Brain microvascular endothelial cell (primary cell): ENCODE measurements around the gene COX7A2L.
"Not testable (repeated sequence)": the region's sequence is repeated elsewhere in the genome, so short reads cannot be mapped to it uniquely, and the experiment has no call there.

ENCODE experiments used
- DNase-seq: peaks from one replicate; pipeline ENCODE4 v3.0.0-alpha.2; 2020
- H3K27ac ChIP-seq: fragments of 250-450 bp; sonication (Bioruptor Pico); 2 replicates; pipeline ENCODE4 v1.5.1; 2020; ENCODE audit warnings: mild to moderate bottlenecking, moderate library complexity
- H3K27me3 ChIP-seq: fragments of 250-450 bp; sonication (Bioruptor Pico); replicated peaks from 2 replicates; pipeline ENCODE4 v1.5.1; 2020; ENCODE audit warnings: mild to moderate bottlenecking
- H3K36me3 ChIP-seq: fragments of 250-450 bp; sonication (Bioruptor Pico); replicated peaks from 2 replicates; pipeline ENCODE4 v1.5.1; 2020; ENCODE audit warnings: mild to moderate bottlenecking
- H3K4me3 ChIP-seq: 2 replicates; pipeline ENCODE4 v1.5.1; 2011; ENCODE audit warnings: low read depth, mild to moderate bottlenecking, control low read depth, low read length, moderate library complexity
- CTCF ChIP-seq: IDR thresholded peaks from 2 replicates; pipeline ENCODE4 v1.5.1; 2011; ENCODE audit warnings: low read depth, mild to moderate bottlenecking, moderate library complexity, low read length, control low read depth, inconsistent platforms; ENCODE audit errors: missing control alignments
- in situ Hi-C: cut with HindIII; loops from 2 replicates; pipeline ENCODE4 v1.10.0; 2017; ENCODE audit warnings: low sequenced_read_pairs, low pct_ligation_motif_present

Gene COX7A2L

GRCh38 chr2:42382144-42382543 is 21.1 kb upstream of the COX7A2L start:
- in situ Hi-C loops: no loop called here
- Histone ChIP-seq H3K27ac (no peak overlapping the region), H3K36me3 (no peaks in the 10 kb centered on the region), H3K4me3 (no peak overlapping the region), H3K27me3 (no peaks in the 10 kb centered on the region)
- DNase-seq: no peak
- TF ChIP-seq CTCF: no peak

GRCh38 chr2:42380026-42380425 is 19.0 kb upstream of the COX7A2L start:
- DNase-seq, in situ Hi-C loops, H3K27me3 ChIP-seq, H3K36me3 ChIP-seq, H3K27ac ChIP-seq, H3K4me3 ChIP-seq: not testable (repeated sequence)

- Histone ChIP-seq H3K36me3 (no peaks in the 10 kb centered on the region), H3K27me3 (no peaks in the 10 kb centered on the region), H3K27ac (no peak overlapping the region), H3K4me3 (no peak overlapping the region)
- no peak for DNase-seq
- no peak for TF ChIP-seq CTCF
- in situ Hi-C loops: no loop called here
Observed at GRCh38 chr2:42378415-42378814, 17.4 kb upstream of the COX7A2L start.

- no peaks in the 10 kb centered on the region for H3K36me3 ChIP-seq
- no peak for TF ChIP-seq CTCF
- no peak for DNase-seq
- no peaks in the 10 kb centered on the region for H3K27me3 ChIP-seq
- no peak overlapping the region for H3K27ac ChIP-seq
- in situ Hi-C loops: no loop called here
- no peak overlapping the region for H3K4me3 ChIP-seq
Observed at GRCh38 chr2:42376758-42377157, 15.7 kb upstream of the COX7A2L start.

- in situ Hi-C loops: no loop called here
- TF ChIP-seq CTCF: no peak
- Histone ChIP-seq H3K27ac (no peak overlapping the region), H3K4me3 (no peak overlapping the region), H3K27me3 (no peaks in the 10 kb centered on the region), H3K36me3 (no peaks in the 10 kb centered on the region)
- no peak for DNase-seq
Observed at GRCh38 chr2:42372474-42373200, 11.6 kb upstream of the COX7A2L start.

GRCh38 chr2:42371611-42372473 is 10.8 kb upstream of the COX7A2L start:
- Histone ChIP-seq H3K27ac (no peak overlapping the region), H3K27me3 (no peaks in the 10 kb centered on the region), H3K36me3 (no peaks in the 10 kb centered on the region), H3K4me3 (no peak overlapping the region)
- no peak for TF ChIP-seq CTCF
- in situ Hi-C loops: no loop called here
- no peak for DNase-seq
